Smooth muscle cell (in vitro differentiated cells): ENCODE results near the gene HGF. TPM values are rescaled to one million over a fixed set of nuclear protein-coding genes. Genes with fewer than 3 reads are reported as not detected.

Experiments
- DNase-seq: peaks from one replicate; lab custom pipeline; 2025; ENCODE audit not compliant: unreplicated experiment; lab: John Stamatoyannopoulos, UW
- H2AFZ ChIP-seq: fragments of 200-600 bp; sonication (generic); 2 replicates; pipeline ENCODE4 v1.6.0; 2016; ENCODE audit warnings: antibody characterized with exemption, low read depth, mild to moderate bottlenecking
- H3F3A ChIP-seq: fragments of 200-600 bp; sonication (generic); 2 replicates; pipeline ENCODE4 v1.6.0; 2017; ENCODE audit warnings: antibody characterized with exemption, low read depth
- H3K27ac ChIP-seq: fragments of 200-600 bp; sonication (generic); 2 replicates; pipeline ENCODE4 v1.5.1; 2016; ENCODE audit warnings: low read depth, mild to moderate bottlenecking
- H3K27me3 ChIP-seq: fragments of 200-600 bp; sonication (generic); 2 replicates; pipeline ENCODE4 v1.6.1; 2016; ENCODE audit warnings: low read depth, mild to moderate bottlenecking
- H3K36me3 ChIP-seq: fragments of 200-600 bp; sonication (generic); 2 replicates; pipeline ENCODE4 v1.5.1; 2016; ENCODE audit warnings: low read depth
- H3K4me1 ChIP-seq: fragments of 200-600 bp; sonication (generic); 2 replicates; pipeline ENCODE4 v1.5.1; 2016; ENCODE audit warnings: low read depth
- H3K4me2 ChIP-seq: fragments of 200-600 bp; sonication (generic); 2 replicates; pipeline ENCODE4 v1.6.0; 2016; ENCODE audit warnings: mild to moderate bottlenecking
- H3K4me3 ChIP-seq: fragments of 200-600 bp; sonication (generic); 2 replicates; pipeline ENCODE4 v1.5.1; 2016; ENCODE audit warnings: mild to moderate bottlenecking
- H3K79me2 ChIP-seq: fragments of 200-600 bp; sonication (generic); 2 replicates; pipeline ENCODE4 v1.6.0; 2016; ENCODE audit warnings: low read depth, mild to moderate bottlenecking
- H3K9ac ChIP-seq: fragments of 200-600 bp; sonication (generic); 2 replicates; pipeline ENCODE4 v1.6.0; 2016; ENCODE audit warnings: low read depth
- H3K9me3 ChIP-seq: fragments of 200-600 bp; sonication (generic); replicated peaks from 2 replicates; pipeline ENCODE4 v1.5.1; 2016; ENCODE audit warnings: low read depth
- H4K20me1 ChIP-seq: fragments of 200-600 bp; sonication (generic); 2 replicates; pipeline ENCODE4 v1.6.0; 2016; ENCODE audit warnings: low read depth
- CTCF ChIP-seq: fragments of 200-600 bp; sonication (generic); IDR thresholded peaks from 2 replicates; pipeline ENCODE4 v1.5.1; 2017; ENCODE audit warnings: borderline replicate concordance, mild to moderate bottlenecking, antibody characterized with exemption; ENCODE audit not compliant: insufficient read depth, poor library complexity, severe bottlenecking
- WGBS: methylation state at CpG from one replicate; pipeline ENCODE4 v1.1.7; 2016; ENCODE audit warnings: low lambda C conversion rate; 5-methylcytosine and 5-hydroxymethylcytosine counted together
- polyA plus RNA-seq: library from polyadenylated mRNA; unstranded; fragments of >200 nt; fragmentation: Nextera tagmentation; extraction: Ambion mirVana; gene quantifications from 2 replicates; pipeline ENCODE4 v1.2.1, GENCODE V29; 2016
- total RNA-seq: library from RNA; depleted of rRNA; stranded (reverse); fragments of >200 nt; gene quantifications from 2 replicates; pipeline ENCODE4 v1.2.3, GENCODE V29; 2014

Gene HGF
- total and polyA plus RNA-seq, 2 experiments from 2014 or later, result 15.4 to 43.6 TPM

GRCh38 chr7:81657551-81657950 is 112.3 kb downstream of the HGF start:
- Histone ChIP-seq H3K9me3 (no peaks in the 10 kb centered on the region), H3K4me1 (peaks cover 10% of the 10 kb centered on the region), H3K9ac (no peak overlapping the region), H4K20me1 (no peaks in the 10 kb centered on the region), H2AFZ (no peak overlapping the region), H3F3A (peaks cover 6% of the 10 kb centered on the region), H3K27ac (no peak overlapping the region), H3K79me2 (no peaks in the 10 kb centered on the region), H3K27me3 (no peaks in the 10 kb centered on the region), H3K4me3 (no peak overlapping the region), H3K36me3 (peaks cover 1% of the 10 kb centered on the region), H3K4me2 (no peak overlapping the region)
- DNase-seq, result no peak
- no peak for TF ChIP-seq CTCF

DNA sequence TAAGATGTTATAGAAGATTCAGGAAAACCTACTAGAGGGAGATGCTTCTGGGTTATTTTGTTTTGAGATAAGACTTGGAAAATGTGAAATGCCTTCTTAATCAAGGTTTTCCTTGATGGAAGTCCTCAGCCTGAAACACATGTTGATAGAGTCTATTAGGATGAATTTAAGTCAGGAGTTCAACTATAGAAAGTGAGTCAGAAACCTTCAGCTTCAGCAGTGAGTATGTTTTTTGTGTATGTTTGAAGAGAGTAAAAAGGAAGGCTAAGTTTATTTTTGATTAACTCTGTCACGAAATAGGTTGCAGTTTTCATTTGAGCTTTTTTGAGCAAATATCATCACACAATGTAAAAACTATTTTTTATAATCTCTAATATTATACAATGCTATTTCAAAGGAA is 114.6 kb downstream of the HGF start:
- TF ChIP-seq CTCF, result no peak
- DNase-seq, result no peak
- Histone ChIP-seq H3K27me3 (no peaks in the 10 kb centered on the region), H2AFZ (no peak overlapping the region), H3K4me2 (no peak overlapping the region), H3K27ac (no peak overlapping the region), H3F3A (no peaks in the 10 kb centered on the region), H3K9me3 (peaks cover 5% of the 10 kb centered on the region), H3K36me3 (peaks cover 9% of the 10 kb centered on the region), H4K20me1 (no peaks in the 10 kb centered on the region), H3K4me3 (no peak overlapping the region), H3K4me1 (peaks cover 1% of the 10 kb centered on the region), H3K9ac (no peak overlapping the region), H3K79me2 (no peaks in the 10 kb centered on the region)
- 86% methylated on average over 1 of the region's 1 CpG for WGBS

- DNase-seq, result no peak
- H3K9me3 ChIP-seq, result peaks cover 5% of the 10 kb centered on the region
- H2AFZ ChIP-seq, result no peak overlapping the region
- TF ChIP-seq CTCF, result no peak
- H3K27ac ChIP-seq, result no peak overlapping the region
- no peak overlapping the region for H3K9ac ChIP-seq
- no peaks in the 10 kb centered on the region for H3K4me1 ChIP-seq
- H3K27me3 ChIP-seq, result no peaks in the 10 kb centered on the region
- H3K79me2 ChIP-seq, result no peaks in the 10 kb centered on the region
- H3K36me3 ChIP-seq, result peaks cover 9% of the 10 kb centered on the region
- H4K20me1 ChIP-seq, result no peaks in the 10 kb centered on the region
- no peak overlapping the region for H3K4me3 ChIP-seq
- WGBS, result 92% methylated on average over 1 of the region's 1 CpG
- H3F3A ChIP-seq, result no peaks in the 10 kb centered on the region
- H3K4me2 ChIP-seq, result no peak overlapping the region
These were observed 117.6 kb downstream of the HGF start for GRCh38 chr7:81652225-81652624.
